SK-N-SH treated with all-trans-retinoic acid at 6 μM for 48 hours (cell line): ENCODE measurements around the gene ZNF385B.
A peak's percentile ranks its signal among the peaks of the same experiment; 100 is the strongest.

Experiments
- ATAC-seq: fragments of 200-7000 bp; cut with Tn5 transposase; 3 replicates; pipeline ENCODE4 v1.9.1; 2020; ENCODE audit warnings: mild to moderate bottlenecking, moderate library complexity
- ARNTL ChIP-seq: fragments of 450-650 bp; formaldehyde crosslinking; IDR thresholded peaks from 2 replicates; pipeline ENCODE4 v1.5.0; 2020; ENCODE audit warnings: low read depth, mild to moderate bottlenecking, moderate library complexity, borderline replicate concordance
- BACH2 ChIP-seq: fragments of 250-450 bp; sonication (Bioruptor Pico); IDR thresholded peaks from 2 replicates; pipeline ENCODE4 v1.9.0; 2021; ENCODE audit warnings: mild to moderate bottlenecking, borderline replicate concordance
- CREB5 ChIP-seq: fragments of 250-450 bp; sonication (Bioruptor Pico); IDR thresholded peaks from 2 replicates; pipeline ENCODE4 v1.5.1; 2020; ENCODE audit warnings: low read depth, mild to moderate bottlenecking, moderate library complexity
- CSDC2 ChIP-seq: fragments of 250-450 bp; sonication (Bioruptor Pico); IDR thresholded peaks from 2 replicates; pipeline ENCODE4 v1.5.0; 2020; ENCODE audit warnings: mild to moderate bottlenecking, moderate library complexity
- ESRRG ChIP-seq: fragments of 250-450 bp; sonication (Bioruptor Pico); IDR thresholded peaks from 2 replicates; pipeline ENCODE4 v1.6.1; 2021; ENCODE audit warnings: mild to moderate bottlenecking
- GLIS3 ChIP-seq: fragments of 250-450 bp; sonication (Bioruptor Pico); IDR thresholded peaks from 2 replicates; pipeline ENCODE4 v1.5.0; 2020; ENCODE audit warnings: mild to moderate bottlenecking, moderate library complexity
- ISL1 ChIP-seq: fragments of 250-450 bp; sonication (Bioruptor Pico); IDR thresholded peaks from 2 replicates; pipeline ENCODE4 v2.1.2; 2022; ENCODE audit warnings: mild to moderate bottlenecking, moderate library complexity
- OSR1 ChIP-seq: fragments of 250-450 bp; sonication (Bioruptor Pico); IDR thresholded peaks from 2 replicates; pipeline ENCODE4 v1.8.0; 2022; ENCODE audit warnings: moderate library complexity, mild to moderate bottlenecking, inconsistent platforms
- POU6F1 ChIP-seq: fragments of 250-450 bp; sonication (Bioruptor Pico); IDR thresholded peaks from 2 replicates; pipeline ENCODE4 v1.8.0; 2021; ENCODE audit warnings: low read depth, mild to moderate bottlenecking, moderate library complexity, borderline replicate concordance
- PPARA ChIP-seq: fragments of 250-450 bp; sonication (Bioruptor Pico); IDR thresholded peaks from 2 replicates; pipeline ENCODE4 v1.5.0; 2020; ENCODE audit warnings: mild to moderate bottlenecking, borderline replicate concordance
- RARB ChIP-seq: fragments of 250-450 bp; sonication (Bioruptor Pico); IDR thresholded peaks from 2 replicates; pipeline ENCODE4 v1.8.0; 2021; ENCODE audit warnings: mild to moderate bottlenecking, moderate library complexity
- SNAI2 ChIP-seq: fragments of 250-450 bp; sonication (Bioruptor Pico); IDR thresholded peaks from 2 replicates; pipeline ENCODE4 v1.5.0; 2020; ENCODE audit warnings: mild to moderate bottlenecking, moderate library complexity
- TCF4 ChIP-seq: fragments of 250-450 bp; sonication (Bioruptor Pico); IDR thresholded peaks from 2 replicates; pipeline ENCODE4 v1.8.0; 2021; ENCODE audit warnings: mild to moderate bottlenecking, moderate library complexity, borderline replicate concordance
- TOX ChIP-seq: fragments of 250-450 bp; sonication (Bioruptor Pico); IDR thresholded peaks from 2 replicates; pipeline ENCODE4 v1.8.0; 2021; ENCODE audit warnings: mild to moderate bottlenecking, moderate library complexity, borderline replicate concordance
- ZC3H10 ChIP-seq: fragments of 250-450 bp; sonication (Bioruptor Pico); IDR thresholded peaks from 2 replicates; pipeline ENCODE4 v1.5.1; 2021; ENCODE audit warnings: mild to moderate bottlenecking, moderate library complexity
- ZFP3 ChIP-seq: fragments of 250-450 bp; sonication (Bioruptor Pico); IDR thresholded peaks from 2 replicates; pipeline ENCODE4 v1.5.0; 2020; ENCODE audit warnings: mild to moderate bottlenecking, moderate library complexity
- ZFP30 ChIP-seq: fragments of 450-650 bp; formaldehyde crosslinking; IDR thresholded peaks from 2 replicates; pipeline ENCODE4 v1.5.0; 2022; ENCODE audit warnings: mild to moderate bottlenecking, moderate library complexity
- ZNF565 ChIP-seq: fragments of 450-650 bp; formaldehyde crosslinking; conservative IDR thresholded peaks from 2 replicates; pipeline ENCODE4 v1.5.0; 2020; ENCODE audit warnings: low read depth, mild to moderate bottlenecking, moderate library complexity
- ZNF70 ChIP-seq: fragments of 450-650 bp; formaldehyde crosslinking; IDR thresholded peaks from 2 replicates; pipeline ENCODE4 v1.5.0; 2020; ENCODE audit warnings: mild to moderate bottlenecking, moderate library complexity
- ZNF8 ChIP-seq: fragments of 450-650 bp; formaldehyde crosslinking; IDR thresholded peaks from 2 replicates; pipeline ENCODE4 v1.5.0; 2020; ENCODE audit warnings: mild to moderate bottlenecking, moderate library complexity
- TF ChIP-seq, protein P1 (sequence below): fragments of 250-450 bp; sonication (Bioruptor Pico); IDR thresholded peaks from 2 replicates; pipeline ENCODE4 v1.5.1; 2021; ENCODE audit warnings: mild to moderate bottlenecking, moderate library complexity
- TF ChIP-seq, protein P2 (sequence below): fragments of 250-450 bp; sonication (Bioruptor Pico); IDR thresholded peaks from 2 replicates; pipeline ENCODE4 v1.8.0; 2020; ENCODE audit warnings: mild to moderate bottlenecking, moderate library complexity, borderline replicate concordance

Gene ZNF385B

DNA sequence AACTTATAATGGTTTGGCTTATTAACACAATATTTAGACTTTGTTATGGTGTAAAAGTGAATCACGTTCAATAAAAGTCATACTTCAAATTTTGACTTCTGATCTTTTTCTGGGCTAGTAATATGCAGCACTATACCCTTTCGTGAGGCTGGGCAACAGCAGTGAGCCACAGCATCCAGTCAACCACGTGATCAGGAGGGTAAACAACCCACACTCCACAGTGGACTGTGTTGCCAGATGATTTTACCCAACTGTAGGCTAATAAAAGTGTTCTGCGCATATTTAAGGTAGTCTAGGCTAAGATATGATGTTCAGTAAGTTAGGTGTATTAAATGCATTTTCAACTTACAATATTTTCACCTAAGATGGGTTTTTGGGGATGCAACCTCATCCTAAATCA lies 148.6 kb downstream of the ZNF385B start:
- TF ChIP-seq ZNF8 (no peak), TOX (CRISPR knock-in tag) (no peak), BACH2 (CRISPR knock-in tag) (no peak), ZNF70 (CRISPR knock-in tag) (no peak), ARNTL (no peak), GLIS3 (CRISPR knock-in tag) (no peak), ISL1 (CRISPR knock-in tag) (no peak), CSDC2 (no peak), PPARA (CRISPR knock-in tag) (no peak), POU6F1 (CRISPR knock-in tag) (no peak), ZFP3 (CRISPR knock-in tag) (no peak), OSR1 (no peak), TCF4 (no peak), CREB5 (CRISPR knock-in tag) (no peak), ZNF565 (CRISPR knock-in tag) (no peak), ZFP30 (CRISPR knock-in tag) (no peak), ZC3H10 (no peak), ESRRG (CRISPR knock-in tag) (no peak), RARB (CRISPR knock-in tag) (no peak)
- TF ChIP-seq, all 23 proteins: peak for 0
- ATAC-seq, result no peak

DNA sequence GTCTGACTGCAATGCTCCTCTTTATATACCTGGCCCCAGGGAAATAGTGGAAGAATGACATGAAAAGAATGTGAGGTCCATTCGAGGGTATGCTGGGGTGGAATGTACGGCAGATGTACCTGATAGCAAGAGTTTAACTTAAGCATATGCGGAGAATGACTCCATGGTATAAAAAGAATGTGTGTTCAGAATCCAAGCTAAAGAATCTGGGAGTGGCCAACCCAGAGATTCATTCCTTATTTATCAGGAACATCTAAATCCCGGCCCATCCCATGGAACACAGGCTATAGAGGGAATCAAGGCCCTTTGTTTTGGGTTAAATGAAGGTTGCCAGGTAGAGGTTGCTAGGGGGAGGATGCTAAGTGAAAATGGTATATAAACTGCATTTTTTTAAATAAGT lies 150.0 kb downstream of the ZNF385B start:
- no peak for TF ChIP-seq RARB (CRISPR knock-in tag)
- ATAC-seq, result peak; percentile 82

- TF ChIP-seq RARB (CRISPR knock-in tag), result no peak
- no peak for TF ChIP-seq BACH2 (CRISPR knock-in tag)
- no peak for TF ChIP-seq ESRRG (CRISPR knock-in tag)
- TF ChIP-seq, protein P1, sequence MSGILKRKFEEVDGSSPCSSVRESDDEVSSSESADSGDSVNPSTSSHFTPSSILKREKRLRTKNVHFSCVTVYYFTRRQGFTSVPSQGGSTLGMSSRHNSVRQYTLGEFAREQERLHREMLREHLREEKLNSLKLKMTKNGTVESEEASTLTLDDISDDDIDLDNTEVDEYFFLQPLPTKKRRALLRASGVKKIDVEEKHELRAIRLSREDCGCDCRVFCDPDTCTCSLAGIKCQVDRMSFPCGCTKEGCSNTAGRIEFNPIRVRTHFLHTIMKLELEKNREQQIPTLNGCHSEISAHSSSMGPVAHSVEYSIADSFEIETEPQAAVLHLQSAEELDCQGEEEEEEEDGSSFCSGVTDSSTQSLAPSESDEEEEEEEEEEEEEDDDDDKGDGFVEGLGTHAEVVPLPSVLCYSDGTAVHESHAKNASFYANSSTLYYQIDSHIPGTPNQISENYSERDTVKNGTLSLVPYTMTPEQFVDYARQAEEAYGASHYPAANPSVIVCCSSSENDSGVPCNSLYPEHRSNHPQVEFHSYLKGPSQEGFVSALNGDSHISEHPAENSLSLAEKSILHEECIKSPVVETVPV (CRISPR knock-in tag), result no peak
- no peak for TF ChIP-seq PPARA (CRISPR knock-in tag)
- TF ChIP-seq ZNF565 (CRISPR knock-in tag), result no peak
- no peak for TF ChIP-seq CSDC2
- no peak for TF ChIP-seq OSR1
- no peak for TF ChIP-seq GLIS3 (CRISPR knock-in tag)
- no peak for TF ChIP-seq CREB5 (CRISPR knock-in tag)
- TF ChIP-seq, protein P2, sequence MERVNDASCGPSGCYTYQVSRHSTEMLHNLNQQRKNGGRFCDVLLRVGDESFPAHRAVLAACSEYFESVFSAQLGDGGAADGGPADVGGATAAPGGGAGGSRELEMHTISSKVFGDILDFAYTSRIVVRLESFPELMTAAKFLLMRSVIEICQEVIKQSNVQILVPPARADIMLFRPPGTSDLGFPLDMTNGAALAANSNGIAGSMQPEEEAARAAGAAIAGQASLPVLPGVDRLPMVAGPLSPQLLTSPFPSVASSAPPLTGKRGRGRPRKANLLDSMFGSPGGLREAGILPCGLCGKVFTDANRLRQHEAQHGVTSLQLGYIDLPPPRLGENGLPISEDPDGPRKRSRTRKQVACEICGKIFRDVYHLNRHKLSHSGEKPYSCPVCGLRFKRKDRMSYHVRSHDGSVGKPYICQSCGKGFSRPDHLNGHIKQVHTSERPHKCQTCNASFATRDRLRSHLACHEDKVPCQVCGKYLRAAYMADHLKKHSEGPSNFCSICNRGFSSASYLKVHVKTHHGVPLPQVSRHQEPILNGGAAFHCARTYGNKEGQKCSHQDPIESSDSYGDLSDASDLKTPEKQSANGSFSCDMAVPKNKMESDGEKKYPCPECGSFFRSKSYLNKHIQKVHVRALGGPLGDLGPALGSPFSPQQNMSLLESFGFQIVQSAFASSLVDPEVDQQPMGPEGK, result no peak
- TF ChIP-seq SNAI2 (CRISPR knock-in tag), result no peak
- TF ChIP-seq POU6F1 (CRISPR knock-in tag), result no peak
- no peak for TF ChIP-seq ZFP30 (CRISPR knock-in tag)
- no peak for ATAC-seq
Measured at GRCh38 chr2:179703702-179704101, 157.7 kb downstream of the ZNF385B start.
